Activated naive CD4-positive, alpha-beta T cell treated with anti-CD3 and anti-CD28 coated beads, Interleukin-2, amount 50 U/mL, for 24 hours (primary cell): ENCODE data around the gene GABRG3.

Source experiments
- H3K27ac Mint-ChIP-seq: one replicate; pipeline ENCODE4 v1.8.0; 2021; ENCODE audit warnings: mild to moderate bottlenecking, mixed read lengths
- H3K27me3 Mint-ChIP-seq: one replicate; pipeline ENCODE4 v1.8.0; 2021; ENCODE audit warnings: mixed read lengths
- H3K36me3 Mint-ChIP-seq: one replicate; pipeline ENCODE4 v1.8.0; 2021; ENCODE audit warnings: mixed read lengths
- H3K4me1 Mint-ChIP-seq: one replicate; pipeline ENCODE4 v1.8.0; 2021; ENCODE audit warnings: mixed read lengths
- H3K4me3 Mint-ChIP-seq: one replicate; pipeline ENCODE4 v1.8.0; 2021; ENCODE audit warnings: mild to moderate bottlenecking, mixed read lengths
- H3K9me3 Mint-ChIP-seq: one replicate; pipeline ENCODE4 v1.8.0; 2021; ENCODE audit warnings: mixed read lengths

GABRG3 gene

GRCh38 chr15:26970712-26971210 lies at the start of gene GABRG3:
Gene GABRG3, plus strand, starts transcription at chr15:26971181.
- Mint-ChIP-seq H3K27ac (no peak within 1 kb of the TSS), H3K36me3 (no peaks in the 10 kb centered on the region), H3K4me3 (no peak within 1 kb of the TSS), H3K4me1 (no peaks in the 10 kb centered on the region), H3K27me3 (peaks cover 25% of the 10 kb centered on the region), H3K9me3 (no peaks in the 10 kb centered on the region)

- H3K27ac Mint-ChIP-seq: no peak overlapping the region
- no peaks in the 10 kb centered on the region for H3K27me3 Mint-ChIP-seq
- H3K9me3 Mint-ChIP-seq: no peaks in the 10 kb centered on the region
- H3K36me3 Mint-ChIP-seq: peaks cover 2% of the 10 kb centered on the region
- no peaks in the 10 kb centered on the region for H3K4me1 Mint-ChIP-seq
- H3K4me3 Mint-ChIP-seq: no peak overlapping the region
Observed at GRCh38 chr15:26921433-26921832, 49.5 kb upstream of the GABRG3 start.

- no peak overlapping the region for H3K27ac Mint-ChIP-seq
- H3K4me1 Mint-ChIP-seq: no peaks in the 10 kb centered on the region
- H3K9me3 Mint-ChIP-seq: no peaks in the 10 kb centered on the region
- no peak overlapping the region for H3K4me3 Mint-ChIP-seq
- H3K27me3 Mint-ChIP-seq: no peaks in the 10 kb centered on the region
- H3K36me3 Mint-ChIP-seq: no peaks in the 10 kb centered on the region
Observed at GRCh38 chr15:26926081-26926480, 44.9 kb upstream of the GABRG3 start.

GRCh38 chr15:26928051-26928450 lies 42.9 kb upstream of the GABRG3 start:
- Mint-ChIP-seq H3K4me3 (no peak overlapping the region), H3K27ac (no peak overlapping the region), H3K27me3 (no peaks in the 10 kb centered on the region), H3K36me3 (no peaks in the 10 kb centered on the region), H3K9me3 (peaks cover 6% of the 10 kb centered on the region), H3K4me1 (no peaks in the 10 kb centered on the region)

- peaks cover 9% of the 10 kb centered on the region for H3K9me3 Mint-ChIP-seq
- no peaks in the 10 kb centered on the region for H3K27me3 Mint-ChIP-seq
- no peaks in the 10 kb centered on the region for H3K4me1 Mint-ChIP-seq
- no peaks in the 10 kb centered on the region for H3K36me3 Mint-ChIP-seq
- H3K27ac Mint-ChIP-seq: no peak overlapping the region
- no peak overlapping the region for H3K4me3 Mint-ChIP-seq
Observed at GRCh38 chr15:26929588-26929987, 41.4 kb upstream of the GABRG3 start.

GRCh38 chr15:26934848-26935247 lies 36.1 kb upstream of the GABRG3 start:
- peaks cover 9% of the 10 kb centered on the region for H3K9me3 Mint-ChIP-seq

GRCh38 chr15:26935322-26935721 lies 35.7 kb upstream of the GABRG3 start:
- Mint-ChIP-seq H3K4me1 (no peaks in the 10 kb centered on the region), H3K27ac (no peak overlapping the region), H3K36me3 (no peaks in the 10 kb centered on the region)

More at GRCh38 chr15:26934848-26935247, 36.1 kb upstream of the GABRG3 start:
- no peaks in the 10 kb centered on the region for H3K27me3 Mint-ChIP-seq
- H3K27ac Mint-ChIP-seq: no peak overlapping the region
- no peak overlapping the region for H3K4me3 Mint-ChIP-seq
- no peaks in the 10 kb centered on the region for H3K36me3 Mint-ChIP-seq
- no peaks in the 10 kb centered on the region for H3K4me1 Mint-ChIP-seq

GRCh38 chr15:26936502-26936901 lies 34.5 kb upstream of the GABRG3 start:
- Mint-ChIP-seq H3K9me3 (peaks cover 7% of the 10 kb centered on the region), H3K4me3 (no peak overlapping the region), H3K27ac (no peak overlapping the region), H3K36me3 (no peaks in the 10 kb centered on the region), H3K27me3 (no peaks in the 10 kb centered on the region), H3K4me1 (no peaks in the 10 kb centered on the region)

More at GRCh38 chr15:26935322-26935721, 35.7 kb upstream of the GABRG3 start:
- H3K27me3 Mint-ChIP-seq: no peaks in the 10 kb centered on the region
- H3K4me3 Mint-ChIP-seq: no peak overlapping the region
- H3K9me3 Mint-ChIP-seq: peaks cover 9% of the 10 kb centered on the region

GRCh38 chr15:26937134-26937533 lies 33.8 kb upstream of the GABRG3 start:
- Mint-ChIP-seq H3K9me3 (peaks cover 3% of the 10 kb centered on the region), H3K4me1 (no peaks in the 10 kb centered on the region), H3K27ac (no peak overlapping the region), H3K36me3 (no peaks in the 10 kb centered on the region), H3K27me3 (no peaks in the 10 kb centered on the region), H3K4me3 (no peak overlapping the region)

GRCh38 chr15:26939398-26939797 lies 31.6 kb upstream of the GABRG3 start:
- H3K27ac Mint-ChIP-seq: no peak overlapping the region
- H3K27me3 Mint-ChIP-seq: no peaks in the 10 kb centered on the region
- H3K36me3 Mint-ChIP-seq: no peaks in the 10 kb centered on the region
- H3K9me3 Mint-ChIP-seq: peaks cover 5% of the 10 kb centered on the region
- H3K4me1 Mint-ChIP-seq: no peaks in the 10 kb centered on the region
- H3K4me3 Mint-ChIP-seq: no peak overlapping the region

GRCh38 chr15:26941489-26941888 lies 29.5 kb upstream of the GABRG3 start:
- H3K4me3 Mint-ChIP-seq: no peak overlapping the region
- H3K4me1 Mint-ChIP-seq: no peaks in the 10 kb centered on the region
- H3K36me3 Mint-ChIP-seq: no peaks in the 10 kb centered on the region
- H3K9me3 Mint-ChIP-seq: peaks cover 5% of the 10 kb centered on the region
- H3K27me3 Mint-ChIP-seq: no peaks in the 10 kb centered on the region
- no peak overlapping the region for H3K27ac Mint-ChIP-seq

- H3K4me3 Mint-ChIP-seq: no peak overlapping the region
- H3K27me3 Mint-ChIP-seq: no peaks in the 10 kb centered on the region
- peaks cover 5% of the 10 kb centered on the region for H3K9me3 Mint-ChIP-seq
- H3K4me1 Mint-ChIP-seq: no peaks in the 10 kb centered on the region
- H3K27ac Mint-ChIP-seq: no peak overlapping the region
- H3K36me3 Mint-ChIP-seq: no peaks in the 10 kb centered on the region
Observed at GRCh38 chr15:26943866-26944265, 27.1 kb upstream of the GABRG3 start.

- Mint-ChIP-seq H3K4me1 (no peaks in the 10 kb centered on the region), H3K27ac (no peak overlapping the region), H3K27me3 (no peaks in the 10 kb centered on the region), H3K4me3 (no peak overlapping the region), H3K9me3 (peaks cover 5% of the 10 kb centered on the region), H3K36me3 (no peaks in the 10 kb centered on the region)
Observed at GRCh38 chr15:26945046-26945445, 25.9 kb upstream of the GABRG3 start.

- H3K4me1 Mint-ChIP-seq: no peaks in the 10 kb centered on the region
- no peaks in the 10 kb centered on the region for H3K36me3 Mint-ChIP-seq
- peaks cover 1% of the 10 kb centered on the region for H3K9me3 Mint-ChIP-seq
- no peaks in the 10 kb centered on the region for H3K27me3 Mint-ChIP-seq
- no peak overlapping the region for H3K27ac Mint-ChIP-seq
- no peak overlapping the region for H3K4me3 Mint-ChIP-seq
Observed at GRCh38 chr15:26950001-26950400, 21.0 kb upstream of the GABRG3 start.

GRCh38 chr15:26954403-26954802 lies 16.6 kb upstream of the GABRG3 start:
- no peaks in the 10 kb centered on the region for H3K4me1 Mint-ChIP-seq
- H3K27ac Mint-ChIP-seq: no peak overlapping the region
- H3K36me3 Mint-ChIP-seq: no peaks in the 10 kb centered on the region
- no peak overlapping the region for H3K4me3 Mint-ChIP-seq
- H3K27me3 Mint-ChIP-seq: no peaks in the 10 kb centered on the region
- H3K9me3 Mint-ChIP-seq: peaks cover 4% of the 10 kb centered on the region

GRCh38 chr15:26967719-26968269 lies 3.2 kb upstream of the GABRG3 start:
- Mint-ChIP-seq H3K4me3 (no peak overlapping the region), H3K9me3 (no peaks in the 10 kb centered on the region), H3K4me1 (no peaks in the 10 kb centered on the region), H3K36me3 (no peaks in the 10 kb centered on the region), H3K27me3 (peaks cover 22% of the 10 kb centered on the region), H3K27ac (no peak overlapping the region)

- Mint-ChIP-seq H3K9me3 (no peaks in the 10 kb centered on the region), H3K4me3 (no peak overlapping the region), H3K4me1 (no peaks in the 10 kb centered on the region), H3K27me3 (peaks cover 25% of the 10 kb centered on the region), H3K36me3 (no peaks in the 10 kb centered on the region), H3K27ac (no peak overlapping the region)
Observed at GRCh38 chr15:26968806-26969205, 2.2 kb upstream of the GABRG3 start.
